ENCODE measurements around the gene LPIN1. TPM values are rescaled to one million over a fixed set of nuclear protein-coding genes. Genes with fewer than 3 reads are reported as not detected.

LPIN1 gene
- total and polyA plus RNA-seq, 2 of the 8 experiments (the other 6 are each of a cell fraction or from before 2014, with no cell fraction given) = 4.3 to 9.8 TPM

GRCh38 chr2:11831415-11831814 is 85.0 kb downstream of the LPIN1 start (continued):
- TF ChIP-seq SAP30 (IDR thresholded peaks at IDR 0.05; ENCODE audit: insufficient read depth, insufficient replicate concordance, low read length) (no peak), JUN (IDR thresholded peaks at IDR 0.05; ENCODE audit: low read depth, low read length) (no peak)

Measured in H1 (cell line).